HT1080 (cell line): ENCODE results near the gene HFM1. TPM values are rescaled to one million over a fixed set of nuclear protein-coding genes. Genes with fewer than 3 reads are reported as not detected.

Experiments
- DNase-seq: peaks from one replicate; pipeline ENCODE4 v3.0.0-alpha.2; 2015; ENCODE audit warnings: low read depth
- small RNA-seq: library from RNA; depleted of rRNA; stranded (forward); fragments of <200 nt; gene quantifications from one replicate; pipeline ENCODE3, GENCODE V24; 2014
- total RNA-seq: library from RNA; depleted of rRNA; stranded (reverse); fragments of >200 nt; shearing (Covaris generic); gene quantifications from 2 replicates; pipeline ENCODE4 v1.2.3, GENCODE V29; 2014; rRNA removed

HFM1 gene
- total RNA-seq, 1 experiment from 2014 or later = 0.05 TPM

- DNase-seq = no peak
Measured at GRCh38 chr1:91244737-91245136, 159.9 kb downstream of the HFM1 start.

- DNase-seq = no peak
Measured at GRCh38 chr1:91243171-91243570, 161.5 kb downstream of the HFM1 start.

- no peak for DNase-seq
Measured at GRCh38 chr1:91234181-91234580, 170.5 kb downstream of the HFM1 start.

GRCh38 chr1:91226741-91227140 lies 177.9 kb downstream of the HFM1 start:
- no peak for DNase-seq

GRCh38 chr1:91224878-91225277 lies 179.8 kb downstream of the HFM1 start:
- no peak for DNase-seq

- no peak for DNase-seq
Measured at GRCh38 chr1:91221017-91221416, 183.6 kb downstream of the HFM1 start.

GRCh38 chr1:91217911-91218310 lies 186.7 kb downstream of the HFM1 start:
- DNase-seq = no peak

Small RNA genes lying within 50 kb of the gene (small RNA-seq; reads per million reads assigned to genes)
- not detected for gene RF00019

Other genes starting within 250 kb of the HFM1 start
- gene CDC7, start 96.0 kb upstream of the HFM1 start, total RNA-seq = 16.4 and 19.2 TPM in 2 replicates